Vagina (tissue), 2 donors: Measurements from ENCODE around the gene DNAH2. TPM values are rescaled to one million over a fixed set of nuclear protein-coding genes. Genes with fewer than 3 reads are reported as not detected.

ENCODE experiments used
- DNase-seq, 2 donors: peaks; one replicate each; pipeline ENCODE4 v3.0.0-alpha.2; 2017; ENCODE audit errors: extremely low spot score in 2 of 2
- H3K27ac ChIP-seq: fragments of 200-600 bp; sonication (generic); one replicate; pipeline ENCODE4 v1.5.1; 2019
- H3K27me3 ChIP-seq: fragments of 200-600 bp; sonication (generic); one replicate; pipeline ENCODE4 v1.5.1; 2019
- H3K36me3 ChIP-seq, 2 donors: fragments of 200-600 bp; sonication (generic); one replicate each; pipeline ENCODE4 v1.5.1; 2017 to 2019
- H3K4me1 ChIP-seq: fragments of 200-600 bp; sonication (generic); one replicate; pipeline ENCODE4 v1.5.1; 2019
- H3K4me3 ChIP-seq, 2 donors: fragments of 200-600 bp; sonication (generic); 1 replicate in 1 of 2; 2 replicates in 1 of 2; pipeline ENCODE4 v1.5.1; 2016 to 2019
- H3K9me3 ChIP-seq: fragments of 200-600 bp; sonication (generic); one replicate; pipeline ENCODE4 v1.5.1; 2019
- POLR2A ChIP-seq, 2 donors: fragments of 450-650 bp; IDR thresholded peaks; one replicate each; pipeline ENCODE4 v1.6.1; 2017; ENCODE audit warnings: antibody characterized with exemption in 2 of 2, mild to moderate bottlenecking in 2 of 2, moderate library complexity in 2 of 2
- POLR2AphosphoS5 ChIP-seq, 2 donors: sonication (generic); formaldehyde crosslinking; IDR thresholded peaks; one replicate each; pipeline ENCODE4 v1.9.0; 2017; ENCODE audit warnings: antibody characterized with exemption in 2 of 2, mild to moderate bottlenecking in 2 of 2, low read depth in 1 of 2; ENCODE audit not compliant: insufficient read depth in 1 of 2
- intact Hi-C: fragments of 100-400 bp; cut with DNase I; formaldehyde crosslinking; loops from one replicate; pipeline ENCODE4 v1.15.1; 2023
- total RNA-seq: library from RNA; depleted of rRNA; stranded (reverse); fragments of >200 nt; gene quantifications from one replicate; pipeline ENCODE4 v1.2.3, GENCODE V29; 2016
- TF ChIP-seq, protein P1 (sequence below), 3 experiments: fragments of 450-650 bp in 2 of 3; fragments of 200-600 bp in 1 of 3; sonication (generic) in 1 of 3; IDR thresholded peaks; one replicate each; pipeline ENCODE4 v1.5.1; 2017 to 2019; ENCODE audit warnings: antibody characterized with exemption in 3 of 3, mild to moderate bottlenecking in 2 of 3, moderate library complexity in 2 of 3

Gene DNAH2
- total RNA-seq, 1 donor from 2014 or later: 0.49 TPM

DNA sequence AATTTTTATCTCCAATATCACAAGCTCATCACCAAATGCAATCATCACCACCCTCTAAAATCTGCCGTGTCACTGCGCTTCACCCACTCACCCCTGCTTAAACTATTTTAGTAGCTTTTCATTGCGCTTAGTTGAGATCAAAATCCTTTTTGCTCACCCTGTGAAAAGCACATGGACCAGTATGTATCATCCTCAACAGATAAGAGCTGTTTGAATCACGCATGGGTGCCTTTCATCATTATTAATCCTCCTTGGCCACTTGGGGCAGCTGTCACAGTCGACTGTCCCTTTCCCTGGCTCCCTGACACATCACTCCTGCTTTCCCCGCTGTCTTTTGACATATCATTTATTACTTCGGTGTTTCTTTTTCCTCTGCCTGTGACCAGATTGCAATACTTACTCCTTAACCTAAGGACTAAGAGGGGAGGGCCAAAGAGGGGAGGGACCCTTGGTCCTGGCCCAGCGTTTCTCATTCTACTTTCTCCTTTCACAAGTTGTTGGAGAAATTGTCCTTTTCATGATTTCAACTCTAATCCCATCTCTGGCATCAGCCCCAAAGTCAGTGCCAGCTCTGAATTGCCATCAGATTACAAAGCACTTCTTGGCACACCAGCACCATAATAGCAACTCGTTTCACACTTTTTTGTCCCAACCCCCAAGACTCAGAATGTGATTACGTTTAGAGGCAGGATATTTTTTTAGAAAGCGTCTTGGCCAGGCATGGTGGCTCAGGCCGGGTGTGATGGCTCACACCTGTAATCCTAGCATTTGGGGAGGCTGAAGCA, 107.9 kb downstream of the DNAH2 start:
- intact Hi-C loops: no loop called here
- no peaks in the 10 kb centered on the region for H3K36me3 ChIP-seq
- H3K27me3 ChIP-seq: no peaks in the 10 kb centered on the region
- H3K9me3 ChIP-seq: no peaks in the 10 kb centered on the region
- no peak overlapping the region for H3K27ac ChIP-seq
- no peak overlapping the region for H3K4me3 ChIP-seq
- H3K4me1 ChIP-seq: no peaks in the 10 kb centered on the region
- no peak for DNase-seq
- no peak for TF ChIP-seq POLR2A (IDR thresholded peaks at IDR 0.05)
- TF ChIP-seq POLR2AphosphoS5 (IDR thresholded peaks at IDR 0.05; ENCODE audit: insufficient read depth in 1 of 2, low read depth in 1 of 2): no peak
- TF ChIP-seq, protein P1, sequence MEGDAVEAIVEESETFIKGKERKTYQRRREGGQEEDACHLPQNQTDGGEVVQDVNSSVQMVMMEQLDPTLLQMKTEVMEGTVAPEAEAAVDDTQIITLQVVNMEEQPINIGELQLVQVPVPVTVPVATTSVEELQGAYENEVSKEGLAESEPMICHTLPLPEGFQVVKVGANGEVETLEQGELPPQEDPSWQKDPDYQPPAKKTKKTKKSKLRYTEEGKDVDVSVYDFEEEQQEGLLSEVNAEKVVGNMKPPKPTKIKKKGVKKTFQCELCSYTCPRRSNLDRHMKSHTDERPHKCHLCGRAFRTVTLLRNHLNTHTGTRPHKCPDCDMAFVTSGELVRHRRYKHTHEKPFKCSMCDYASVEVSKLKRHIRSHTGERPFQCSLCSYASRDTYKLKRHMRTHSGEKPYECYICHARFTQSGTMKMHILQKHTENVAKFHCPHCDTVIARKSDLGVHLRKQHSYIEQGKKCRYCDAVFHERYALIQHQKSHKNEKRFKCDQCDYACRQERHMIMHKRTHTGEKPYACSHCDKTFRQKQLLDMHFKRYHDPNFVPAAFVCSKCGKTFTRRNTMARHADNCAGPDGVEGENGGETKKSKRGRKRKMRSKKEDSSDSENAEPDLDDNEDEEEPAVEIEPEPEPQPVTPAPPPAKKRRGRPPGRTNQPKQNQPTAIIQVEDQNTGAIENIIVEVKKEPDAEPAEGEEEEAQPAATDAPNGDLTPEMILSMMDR (IDR thresholded peaks at IDR 0.05): no peak

DNA sequence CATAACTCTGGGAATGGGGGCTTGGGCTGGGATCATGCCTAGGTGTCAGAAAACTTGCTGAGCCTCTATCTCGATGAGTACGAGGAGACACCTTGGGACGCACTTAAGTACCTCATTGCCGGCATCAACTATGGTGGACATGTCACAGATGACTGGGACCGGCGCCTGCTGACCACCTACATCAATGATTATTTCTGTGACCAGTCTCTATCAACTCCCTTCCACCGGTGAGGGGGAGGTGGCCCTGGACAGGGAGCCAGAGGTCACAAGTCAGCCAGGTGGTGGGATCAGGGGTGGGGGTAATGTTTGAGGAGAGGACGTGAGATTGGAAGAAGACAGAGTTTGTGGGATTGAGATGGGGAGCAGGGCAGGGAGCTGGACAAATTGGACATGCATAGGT, 113.1 kb downstream of the DNAH2 start:
- no peak overlapping the region for H3K27ac ChIP-seq
- H3K9me3 ChIP-seq: no peaks in the 10 kb centered on the region
- no peak overlapping the region for H3K4me3 ChIP-seq
- H3K27me3 ChIP-seq: no peaks in the 10 kb centered on the region
- TF ChIP-seq POLR2A (IDR thresholded peaks at IDR 0.05) (no peak), POLR2AphosphoS5 (IDR thresholded peaks at IDR 0.05; ENCODE audit: insufficient read depth in 1 of 2, low read depth in 1 of 2) (no peak)
- TF ChIP-seq, protein P1 (IDR thresholded peaks at IDR 0.05): no peak
- peaks cover 6% of the 10 kb centered on the region for H3K4me1 ChIP-seq
- H3K36me3 ChIP-seq: no peaks in the 10 kb centered on the region
- intact Hi-C loops: no loop called here
- DNase-seq: no peak

DNA sequence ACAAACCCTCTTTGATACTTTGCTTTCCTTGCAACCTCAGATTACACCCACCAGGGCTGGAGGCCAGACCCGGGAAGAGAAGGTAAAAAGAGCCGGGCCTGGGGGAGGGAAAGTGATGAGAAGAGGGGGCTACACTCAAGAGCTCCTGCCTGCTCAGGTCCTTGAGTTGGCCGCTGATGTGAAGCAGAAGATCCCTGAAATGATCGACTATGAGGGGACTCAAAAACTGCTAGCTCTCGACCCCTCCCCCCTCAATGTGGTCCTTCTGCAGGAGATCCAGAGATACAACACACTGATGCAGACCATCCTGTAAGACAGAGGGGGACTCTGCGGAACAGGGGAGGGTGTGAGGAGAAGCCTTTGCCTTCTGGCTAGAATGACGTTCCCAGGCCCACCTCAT, 113.7 kb downstream of the DNAH2 start:
- intact Hi-C loops: no loop called here
- no peak for DNase-seq
- no peaks in the 10 kb centered on the region for H3K36me3 ChIP-seq
- no peaks in the 10 kb centered on the region for H3K9me3 ChIP-seq
- no peak for TF ChIP-seq POLR2AphosphoS5 (IDR thresholded peaks at IDR 0.05; ENCODE audit: insufficient read depth in 1 of 2, low read depth in 1 of 2)
- TF ChIP-seq, protein P1 (IDR thresholded peaks at IDR 0.05): no peak
- TF ChIP-seq POLR2A (IDR thresholded peaks at IDR 0.05): no peak
- H3K27me3 ChIP-seq: no peaks in the 10 kb centered on the region
- no peak overlapping the region for H3K27ac ChIP-seq
- H3K4me3 ChIP-seq: no peak overlapping the region
- peaks cover 7% of the 10 kb centered on the region for H3K4me1 ChIP-seq

DNA sequence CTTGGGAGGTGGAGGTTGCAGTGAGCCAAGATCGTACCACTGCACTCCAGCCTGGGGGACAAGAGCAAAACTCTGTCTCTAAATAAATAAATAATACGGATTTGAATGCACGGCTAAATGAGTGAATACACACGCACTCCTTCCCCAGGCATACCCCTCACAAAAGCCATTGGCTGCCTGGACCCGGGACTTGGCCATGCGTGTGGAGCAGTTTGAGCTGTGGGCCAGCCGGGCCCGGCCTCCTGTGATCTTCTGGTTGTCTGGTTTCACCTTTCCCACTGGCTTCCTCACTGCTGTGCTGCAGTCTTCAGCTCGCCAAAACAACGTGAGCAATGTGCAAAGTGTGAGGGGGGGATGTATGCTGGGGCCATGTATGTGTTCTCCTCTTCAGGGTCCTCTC, 114.9 kb downstream of the DNAH2 start:
- H3K27me3 ChIP-seq: no peaks in the 10 kb centered on the region
- H3K4me1 ChIP-seq: peaks cover 19% of the 10 kb centered on the region
- no peaks in the 10 kb centered on the region for H3K9me3 ChIP-seq
- no peak for TF ChIP-seq POLR2A (IDR thresholded peaks at IDR 0.05)
- no peaks in the 10 kb centered on the region for H3K36me3 ChIP-seq
- intact Hi-C loops: no loop called here
- no peak overlapping the region for H3K27ac ChIP-seq
- DNase-seq: no peak
- H3K4me3 ChIP-seq: no peak overlapping the region

DNA sequence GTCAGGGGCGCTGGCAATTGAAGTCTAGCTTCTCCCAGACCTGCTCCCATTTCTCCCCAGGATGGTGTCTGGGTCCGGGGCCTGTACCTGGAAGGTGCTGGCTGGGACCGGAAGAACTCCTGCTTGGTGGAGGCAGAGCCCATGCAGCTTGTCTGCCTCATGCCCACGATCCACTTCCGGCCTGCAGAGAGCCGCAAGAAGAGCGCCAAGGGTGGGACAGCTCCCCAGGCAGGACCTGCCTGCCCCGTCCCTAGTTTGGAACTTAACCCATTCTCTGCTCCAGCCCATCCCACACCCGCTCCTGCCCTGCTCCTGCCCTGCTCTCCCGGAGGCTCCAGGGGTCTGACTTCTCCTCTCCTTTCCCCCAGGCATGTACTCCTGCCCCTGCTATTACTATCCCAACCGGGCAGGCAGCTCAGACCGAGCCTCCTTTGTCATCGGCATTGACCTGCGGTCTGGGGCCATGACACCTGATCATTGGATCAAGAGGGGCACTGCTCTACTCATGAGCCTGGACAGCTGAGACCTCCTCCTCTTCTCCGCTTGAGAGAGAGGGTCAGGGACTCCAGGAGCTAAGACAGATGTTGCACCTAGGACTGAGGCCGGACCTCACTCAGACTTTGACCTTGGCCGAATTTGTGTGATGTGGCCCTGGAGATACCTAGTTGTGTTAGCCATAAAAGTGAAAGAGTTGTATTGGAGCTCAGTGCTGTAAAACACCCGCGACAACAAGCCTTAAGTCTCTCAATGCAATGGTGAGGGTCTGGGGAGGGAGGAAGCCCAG, 115.7 kb downstream of the DNAH2 start:
- no peaks in the 10 kb centered on the region for H3K36me3 ChIP-seq
- H3K27me3 ChIP-seq: no peaks in the 10 kb centered on the region
- intact Hi-C loops: no loop called here
- H3K9me3 ChIP-seq: no peaks in the 10 kb centered on the region
- peak in 1 of 2 donors; percentile 90 for DNase-seq
- TF ChIP-seq POLR2AphosphoS5 (IDR thresholded peaks at IDR 0.05; ENCODE audit: insufficient read depth in 1 of 2, low read depth in 1 of 2) (no peak), POLR2A (IDR thresholded peaks at IDR 0.05) (no peak)
- TF ChIP-seq, protein P1 (IDR thresholded peaks at IDR 0.05): no peak
- peak overlapping the region; percentile 99 for H3K27ac ChIP-seq
- H3K4me3 ChIP-seq: peak overlapping the region; percentile 70 to 95
- peaks cover 26% of the 10 kb centered on the region for H3K4me1 ChIP-seq
